CD14-positive monocyte (primary cell): Measurements from ENCODE around the gene IL3. TPM values are rescaled to one million over a fixed set of nuclear protein-coding genes. Genes with fewer than 3 reads are reported as not detected.

Source experiments
- DNase-seq, 3 donors: peaks; one replicate each; pipeline ENCODE4 v3.0.0-alpha.2; 2011 to 2022
- H2AFZ ChIP-seq: 2 replicates; pipeline ENCODE4 v1.6.0; 2012; ENCODE audit warnings: mild to moderate bottlenecking, low read depth, low read length, inconsistent platforms; ENCODE audit not compliant: insufficient read depth, poor library complexity, severe bottlenecking
- H3K27ac ChIP-seq, 2 donors: 1 replicate in 1 of 2; 2 replicates in 1 of 2; pipeline ENCODE4 v1.5.1; 2012 to 2013; ENCODE audit warnings: low read length in 2 of 2, control low read depth in 1 of 2, inconsistent platforms in 1 of 2, low read depth in 1 of 2, mild to moderate bottlenecking in 1 of 2
- H3K27me3 ChIP-seq, 2 donors: one replicate each; pipeline versions ENCODE4 v1.6.0 to v1.6.1; 2011 to 2013; ENCODE audit warnings: low read length in 2 of 2; ENCODE audit not compliant: control insufficient read depth in 2 of 2, insufficient read depth in 2 of 2
- H3K36me3 ChIP-seq, 2 donors: replicated peaks in 1 of 2; 1 replicate in 1 of 2; 2 replicates in 1 of 2; pipeline versions ENCODE4 v1.5.1 to v1.6.1; 2012 to 2013; ENCODE audit warnings: low read length in 2 of 2, control low read depth in 1 of 2, inconsistent platforms in 1 of 2, mild to moderate bottlenecking in 1 of 2; ENCODE audit not compliant: insufficient read depth in 2 of 2, control insufficient read depth in 1 of 2
- H3K4me1 ChIP-seq, 2 donors: 1 replicate in 1 of 2; 2 replicates in 1 of 2; pipeline versions ENCODE4 v1.5.1 to v1.6.1; 2012 to 2013; ENCODE audit warnings: low read length in 2 of 2, control low read depth in 1 of 2, inconsistent platforms in 1 of 2, mild to moderate bottlenecking in 1 of 2, moderate library complexity in 1 of 2; ENCODE audit not compliant: insufficient read depth in 2 of 2, control insufficient read depth in 1 of 2
- H3K4me2 ChIP-seq: replicated peaks from 2 replicates; pipeline ENCODE3; 2012; ENCODE audit warnings: low read length, moderate library complexity, mild to moderate bottlenecking; ENCODE audit not compliant: poor library complexity, severe bottlenecking; ENCODE audit errors: extremely low read depth
- H3K4me3 ChIP-seq, 3 experiments: fragments of 200-600 bp in 1 of 3; sonication (generic) in 1 of 3; replicated peaks in 1 of 3; 1 replicate in 2 of 3; 2 replicates in 1 of 3; pipeline ENCODE4 v1.5.1; 2011 to 2013; ENCODE audit warnings: low read length in 3 of 3, mild to moderate bottlenecking in 3 of 3, control low read depth in 2 of 3, low read depth in 2 of 3, inconsistent platforms in 1 of 3, moderate library complexity in 1 of 3
- H3K79me2 ChIP-seq: 2 replicates; pipeline ENCODE4 v1.6.0; 2012; ENCODE audit warnings: mild to moderate bottlenecking, control low read depth, inconsistent platforms, low read length, moderate library complexity; ENCODE audit not compliant: insufficient read depth
- H3K9ac ChIP-seq: 2 replicates; pipeline ENCODE4 v1.6.0; 2017; ENCODE audit warnings: low read length, mild to moderate bottlenecking; ENCODE audit not compliant: insufficient read depth, poor library complexity, severe bottlenecking
- H3K9me3 ChIP-seq, 2 donors: replicated peaks in 1 of 2; 1 replicate in 1 of 2; 2 replicates in 1 of 2; pipeline versions ENCODE4 v1.5.1 to v1.6.1; 2012 to 2013; ENCODE audit warnings: low read length in 2 of 2, control low read depth in 1 of 2; ENCODE audit not compliant: control insufficient read depth in 1 of 2, insufficient read depth in 1 of 2
- H4K20me1 ChIP-seq: 2 replicates; pipeline ENCODE4 v1.6.0; 2012; ENCODE audit warnings: mild to moderate bottlenecking, low read length, control low read depth, moderate library complexity; ENCODE audit not compliant: insufficient read depth
- H3K27ac Mint-ChIP-seq, 7 donors: one replicate each; pipeline ENCODE4 v1.8.0; 2020; ENCODE audit warnings: mild to moderate bottlenecking in 7 of 7, mixed read lengths in 7 of 7, moderate library complexity in 6 of 7, inconsistent platforms in 2 of 7
- H3K27me3 Mint-ChIP-seq, 3 donors: one replicate each; pipeline ENCODE4 v1.8.0; 2021 to 2022; ENCODE audit warnings: low read depth in 3 of 3, mild to moderate bottlenecking in 3 of 3, mixed read lengths in 3 of 3, moderate library complexity in 3 of 3, inconsistent platforms in 1 of 3
- H3K36me3 Mint-ChIP-seq, 2 donors: one replicate each; pipeline ENCODE4 v1.8.0; 2020; ENCODE audit warnings: mixed read lengths in 2 of 2, inconsistent platforms in 1 of 2, mild to moderate bottlenecking in 1 of 2
- H3K4me1 Mint-ChIP-seq: one replicate; pipeline ENCODE4 v1.8.0; 2020; ENCODE audit warnings: mild to moderate bottlenecking, mixed read lengths
- H3K4me3 Mint-ChIP-seq, 2 donors: one replicate each; pipeline ENCODE4 v1.8.0; 2020; ENCODE audit warnings: mild to moderate bottlenecking in 2 of 2, mixed read lengths in 2 of 2, moderate library complexity in 1 of 2
- H3K9me3 Mint-ChIP-seq, 7 donors: one replicate each; pipeline ENCODE4 v1.8.0; 2020 to 2022; ENCODE audit warnings: mixed read lengths in 7 of 7, mild to moderate bottlenecking in 6 of 7, moderate library complexity in 6 of 7, inconsistent platforms in 2 of 7
- WGBS: methylation state at CpG from one replicate; pipeline ENCODE4 v1.1.5; 2013; ENCODE audit warnings: missing lambda C conversion rate; ENCODE audit not compliant: insufficient coverage; 5-methylcytosine and 5-hydroxymethylcytosine counted together
- intact Hi-C, 2 donors: fragments of 100-400 bp; cut with micrococcal nuclease; formaldehyde crosslinking; loops; one replicate each; pipeline versions ENCODE4 v1.15.0 to v1.15.1; 2023
- polyA plus RNA-seq, 3 donors: library from polyadenylated mRNA; depleted of rRNA in 1 of 3; unstranded in 2 of 3; stranded (reverse) in 1 of 3; fragments of 300-500 nt in 2 of 3; fragments of >200 nt in 1 of 3; fragmentation: Illumina TruSeq in 2 of 3; gene quantifications; 1 replicate in 2 of 3; 2 replicates in 1 of 3; pipeline ENCODE4 v1.2.3, GENCODE V29; 2012 to 2021
- TF ChIP-seq, protein P1 (sequence below): fragments of 200-600 bp; IDR thresholded peaks from one replicate; pipeline ENCODE4 v1.8.0; 2022; ENCODE audit warnings: antibody characterized with exemption, mild to moderate bottlenecking

Gene IL3
- polyA plus RNA-seq, 3 donors, result not detected

DNA sequence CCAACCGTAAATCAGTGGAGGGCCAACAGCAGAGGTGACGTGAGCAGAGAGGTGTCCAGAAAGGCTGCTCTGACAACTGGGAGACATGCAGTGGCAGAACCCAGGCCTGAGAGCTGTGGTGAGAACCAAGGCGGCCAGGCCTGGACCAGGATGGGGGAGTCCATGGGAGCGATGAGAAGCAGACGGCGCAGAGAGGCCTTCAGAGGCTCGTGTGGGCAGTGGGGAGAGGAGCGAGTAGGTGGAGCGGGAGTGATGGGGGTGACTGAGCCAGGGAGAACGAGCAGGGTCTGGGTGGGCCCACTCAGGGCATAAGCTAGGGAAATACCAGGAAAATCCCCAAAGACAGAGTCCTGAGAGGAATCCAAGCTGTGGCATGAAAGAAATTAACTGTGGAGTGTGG is 7.9 kb upstream of the IL3 start:
- intact Hi-C loops, result no loop called here
- H2AFZ ChIP-seq, result no peak overlapping the region
- H3K4me1 ChIP-seq, result peaks cover 0 to 8% of the 10 kb centered on the region in 2 donors
- no peak for DNase-seq
- no peak overlapping the region for H3K9ac ChIP-seq
- no peaks in the 10 kb centered on the region for H3K27me3 ChIP-seq
- H3K4me2 ChIP-seq, result no peak overlapping the region
- H3K27ac Mint-ChIP-seq, result no peak overlapping the region
- H3K9me3 ChIP-seq, result no peaks in the 10 kb centered on the region
- H3K4me1 Mint-ChIP-seq, result peaks cover 11% of the 10 kb centered on the region
- no peak overlapping the region for H3K4me3 Mint-ChIP-seq
- H3K27me3 Mint-ChIP-seq, result peaks cover 5 to 17% (median 12%) of the 10 kb centered on the region in 3 donors
- no peaks in the 10 kb centered on the region for H3K36me3 Mint-ChIP-seq
- no peak overlapping the region for H3K4me3 ChIP-seq
- H3K27ac ChIP-seq, result no peak overlapping the region
- WGBS, result 93% methylated on average over 9 of the region's 10 CpGs
- H3K36me3 ChIP-seq, result no peaks in the 10 kb centered on the region
- no peaks in the 10 kb centered on the region for H3K9me3 Mint-ChIP-seq
- TF ChIP-seq, protein P1, sequence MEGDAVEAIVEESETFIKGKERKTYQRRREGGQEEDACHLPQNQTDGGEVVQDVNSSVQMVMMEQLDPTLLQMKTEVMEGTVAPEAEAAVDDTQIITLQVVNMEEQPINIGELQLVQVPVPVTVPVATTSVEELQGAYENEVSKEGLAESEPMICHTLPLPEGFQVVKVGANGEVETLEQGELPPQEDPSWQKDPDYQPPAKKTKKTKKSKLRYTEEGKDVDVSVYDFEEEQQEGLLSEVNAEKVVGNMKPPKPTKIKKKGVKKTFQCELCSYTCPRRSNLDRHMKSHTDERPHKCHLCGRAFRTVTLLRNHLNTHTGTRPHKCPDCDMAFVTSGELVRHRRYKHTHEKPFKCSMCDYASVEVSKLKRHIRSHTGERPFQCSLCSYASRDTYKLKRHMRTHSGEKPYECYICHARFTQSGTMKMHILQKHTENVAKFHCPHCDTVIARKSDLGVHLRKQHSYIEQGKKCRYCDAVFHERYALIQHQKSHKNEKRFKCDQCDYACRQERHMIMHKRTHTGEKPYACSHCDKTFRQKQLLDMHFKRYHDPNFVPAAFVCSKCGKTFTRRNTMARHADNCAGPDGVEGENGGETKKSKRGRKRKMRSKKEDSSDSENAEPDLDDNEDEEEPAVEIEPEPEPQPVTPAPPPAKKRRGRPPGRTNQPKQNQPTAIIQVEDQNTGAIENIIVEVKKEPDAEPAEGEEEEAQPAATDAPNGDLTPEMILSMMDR, result no peak
- H4K20me1 ChIP-seq, result no peaks in the 10 kb centered on the region
- H3K79me2 ChIP-seq, result no peaks in the 10 kb centered on the region

DNA sequence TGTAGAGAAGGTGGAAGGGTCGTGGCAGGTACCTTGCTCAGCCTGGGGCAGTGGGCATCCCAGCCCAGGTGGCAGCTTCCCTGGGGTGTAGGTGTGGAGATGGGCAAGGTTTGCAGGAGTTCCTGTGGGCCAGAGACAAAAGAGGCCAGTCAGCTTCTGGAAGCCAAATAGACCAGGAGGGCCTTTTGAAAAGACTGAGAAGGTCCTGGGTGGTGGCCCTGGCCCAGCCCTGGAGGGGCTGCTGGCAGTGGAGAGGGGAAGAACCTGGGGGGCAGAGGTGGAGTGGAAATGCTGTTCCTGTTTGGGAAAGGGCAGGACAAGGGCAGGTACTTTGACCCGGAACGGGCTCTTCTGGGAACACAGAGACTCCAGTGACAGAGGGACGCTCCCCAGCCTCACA is 7.0 kb upstream of the IL3 start:
- peaks cover 5 to 17% (median 12%) of the 10 kb centered on the region in 3 donors for H3K27me3 Mint-ChIP-seq
- intact Hi-C loops, result no loop called here
- H3K4me1 ChIP-seq, result peaks cover 0 to 8% of the 10 kb centered on the region in 2 donors
- no peaks in the 10 kb centered on the region for H3K9me3 ChIP-seq
- no peak overlapping the region for H3K4me3 Mint-ChIP-seq
- H3K27me3 ChIP-seq, result no peaks in the 10 kb centered on the region
- H3K27ac ChIP-seq, result no peak overlapping the region
- H3K4me2 ChIP-seq, result no peak overlapping the region
- DNase-seq, result no peak
- H3K27ac Mint-ChIP-seq, result no peak overlapping the region
- no peaks in the 10 kb centered on the region for H3K36me3 Mint-ChIP-seq
- WGBS, result 80% methylated on average over 1 of the region's 4 CpGs
- no peak overlapping the region for H3K4me3 ChIP-seq
- H3K4me1 Mint-ChIP-seq, result peaks cover 11% of the 10 kb centered on the region
- no peaks in the 10 kb centered on the region for H3K9me3 Mint-ChIP-seq
- no peak overlapping the region for H3K9ac ChIP-seq
- no peaks in the 10 kb centered on the region for H3K36me3 ChIP-seq
- H3K79me2 ChIP-seq, result no peaks in the 10 kb centered on the region
- TF ChIP-seq, protein P1, result no peak
- no peak overlapping the region for H2AFZ ChIP-seq
- no peaks in the 10 kb centered on the region for H4K20me1 ChIP-seq
